ENCODE data around the gene MAGI3. TPM values are rescaled to one million over a fixed set of nuclear protein-coding genes. Genes with fewer than 3 reads are reported as not detected.
"Not testable (repeated sequence)": the region's sequence is repeated elsewhere in the genome, so short reads cannot be mapped to it uniquely, and the experiment has no call there.

Gene MAGI3
- total RNA-seq, 1 donor from 2014 or later: 33.2 TPM

GRCh38 chr1:113684153-113684541 is 293.8 kb downstream of the MAGI3 start:
- peak; percentile 84 for DNase-seq (ENCODE audit: low spot score)

GRCh38 chr1:113686891-113687618 is 296.7 kb downstream of the MAGI3 start:
- DNase-seq (ENCODE audit: low spot score): peak; percentile 4

- DNase-seq (ENCODE audit: low spot score): no peak
Measured at GRCh38 chr1:113691184-113691583, 300.9 kb downstream of the MAGI3 start.

- DNase-seq (ENCODE audit: low spot score): no peak
Measured at GRCh38 chr1:113692342-113692741, 302.0 kb downstream of the MAGI3 start.

- DNase-seq (ENCODE audit: low spot score): no peak
Measured at GRCh38 chr1:113692824-113693431, 302.6 kb downstream of the MAGI3 start.

- no peak for DNase-seq (ENCODE audit: low spot score)
Measured at GRCh38 chr1:113694910-113695309, 304.6 kb downstream of the MAGI3 start.

GRCh38 chr1:113701429-113701828 is 311.1 kb downstream of the MAGI3 start:
- DNase-seq (ENCODE audit: low spot score): no peak

GRCh38 chr1:113714606-113715269 is 324.4 kb downstream of the MAGI3 start:
- DNase-seq (ENCODE audit: low spot score): peak; percentile 1

GRCh38 chr1:113717506-113717905 is 327.2 kb downstream of the MAGI3 start:
- not testable (repeated sequence) for DNase-seq (ENCODE audit: low spot score)

- not testable (repeated sequence) for DNase-seq (ENCODE audit: low spot score)
Measured at GRCh38 chr1:113718621-113719020, 328.3 kb downstream of the MAGI3 start.

GRCh38 chr1:113721010-113721409 is 330.7 kb downstream of the MAGI3 start:
- no peak for DNase-seq (ENCODE audit: low spot score)

- DNase-seq (ENCODE audit: low spot score): no peak
Measured at GRCh38 chr1:113732802-113733201, 342.5 kb downstream of the MAGI3 start.

GRCh38 chr1:113734357-113735055 is 344.2 kb downstream of the MAGI3 start:
- DNase-seq (ENCODE audit: low spot score): no peak

All from umbilical cord (tissue), 2 donors.